GM23338 (cell line): ENCODE measurements around the gene DRG2. TPM values are rescaled to one million over a fixed set of nuclear protein-coding genes. Genes with fewer than 3 reads are reported as not detected.

Source experiments
- ATAC-seq: fragments of 200-7000 bp; cut with Tn5 transposase; 3 replicates; pipeline ENCODE4 v1.9.1; 2020
- DNase-seq: peaks from one replicate; pipeline ENCODE4 v3.0.0-alpha.2; 2015; ENCODE audit warnings: low spot score
- H2AFZ ChIP-seq: fragments of 200-600 bp; sonication (generic); 2 replicates; pipeline ENCODE4 v1.8.0; 2016; ENCODE audit warnings: antibody characterized with exemption, mild to moderate bottlenecking, moderate library complexity
- H3F3A ChIP-seq: fragments of 200-600 bp; sonication (generic); replicated peaks from 2 replicates; pipeline ENCODE4 v1.8.0; 2017; ENCODE audit warnings: antibody characterized with exemption, mixed run types, low read depth
- H3K27ac ChIP-seq: fragments of 200-600 bp; sonication (generic); 2 replicates; pipeline ENCODE4 v1.6.1; 2016; ENCODE audit warnings: low read depth
- H3K27me3 ChIP-seq: fragments of 200-600 bp; sonication (generic); 2 replicates; pipeline ENCODE4 v1.8.0; 2016; ENCODE audit warnings: mild to moderate bottlenecking, mixed run types, moderate library complexity; ENCODE audit not compliant: insufficient read depth
- H3K36me3 ChIP-seq: fragments of 200-600 bp; sonication (generic); 2 replicates; pipeline ENCODE4 v1.8.0; 2016; ENCODE audit warnings: mild to moderate bottlenecking; ENCODE audit not compliant: insufficient read depth
- H3K4me1 ChIP-seq: fragments of 200-600 bp; sonication (generic); 2 replicates; pipeline ENCODE4 v1.8.0; 2016; ENCODE audit warnings: mild to moderate bottlenecking, moderate library complexity; ENCODE audit not compliant: insufficient read depth
- H3K4me2 ChIP-seq: fragments of 200-600 bp; sonication (generic); 2 replicates; pipeline ENCODE4 v1.7.1; 2017; ENCODE audit warnings: mixed run types
- H3K4me3 ChIP-seq: fragments of 200-600 bp; sonication (generic); 2 replicates; pipeline ENCODE4 v1.6.1; 2016; ENCODE audit warnings: mixed run types
- H3K79me2 ChIP-seq: fragments of 200-600 bp; sonication (generic); replicated peaks from 2 replicates; pipeline ENCODE4 v1.8.0; 2017; ENCODE audit warnings: mild to moderate bottlenecking; ENCODE audit not compliant: insufficient read depth
- H3K9me2 ChIP-seq: fragments of 200-600 bp; sonication (generic); 2 replicates; pipeline ENCODE4 v1.8.0; 2017; ENCODE audit not compliant: insufficient read depth
- H4K20me1 ChIP-seq: fragments of 200-600 bp; sonication (generic); replicated peaks from 2 replicates; pipeline ENCODE4 v1.8.0; 2017; ENCODE audit warnings: mild to moderate bottlenecking; ENCODE audit not compliant: insufficient read depth
- H3K27ac Mint-ChIP-seq: 2 replicates; pipeline ENCODE4 v1.8.0; 2020; ENCODE audit warnings: inconsistent platforms, mild to moderate bottlenecking, moderate library complexity, mixed read lengths
- H3K27me3 Mint-ChIP-seq: 3 replicates; pipeline ENCODE4 v1.8.0; 2022; ENCODE audit warnings: low read depth, mild to moderate bottlenecking, moderate library complexity, mixed read lengths, inconsistent platforms; ENCODE audit not compliant: insufficient read depth, poor library complexity
- H3K36me3 Mint-ChIP-seq: 3 replicates; pipeline ENCODE4 v1.8.0; 2021; ENCODE audit warnings: low read depth, mild to moderate bottlenecking, inconsistent platforms, moderate library complexity, mixed read lengths
- H3K4me1 Mint-ChIP-seq: 3 replicates; pipeline ENCODE4 v1.8.0; 2020; ENCODE audit warnings: mild to moderate bottlenecking, inconsistent platforms, mixed read lengths
- H3K4me3 Mint-ChIP-seq: 3 replicates; pipeline ENCODE4 v1.8.0; 2021; ENCODE audit warnings: moderate library complexity, mild to moderate bottlenecking, inconsistent platforms, mixed read lengths
- H3K9me3 Mint-ChIP-seq: 3 replicates; pipeline ENCODE4 v1.8.0; 2020; ENCODE audit warnings: moderate library complexity, mild to moderate bottlenecking, inconsistent platforms, mixed read lengths
- EZH2 ChIP-seq: fragments of 200-600 bp; sonication (generic); IDR thresholded peaks from one replicate; pipeline ENCODE4 v1.8.0; 2017; ENCODE audit warnings: antibody characterized with exemption, mild to moderate bottlenecking, low read depth; ENCODE audit not compliant: unreplicated experiment
- EZH2phosphoT487 ChIP-seq: fragments of 200-600 bp; sonication (generic); IDR thresholded peaks from one replicate; pipeline ENCODE4 v1.8.1; 2018; ENCODE audit warnings: antibody characterized with exemption; ENCODE audit not compliant: unreplicated experiment
- JUNB ChIP-seq: IDR thresholded peaks from one replicate; pipeline ENCODE4 v1.6.1; 2016; ENCODE audit warnings: antibody characterized with exemption; ENCODE audit not compliant: unreplicated experiment
- NANOG ChIP-seq: IDR thresholded peaks from 2 replicates; pipeline ENCODE4 v1.6.1; 2016; ENCODE audit warnings: antibody characterized with exemption, borderline replicate concordance
- POLR2AphosphoS5 ChIP-seq: IDR thresholded peaks from 2 replicates; pipeline ENCODE4 v1.6.1; 2016; ENCODE audit warnings: antibody characterized with exemption, low read depth
- REST ChIP-seq: IDR thresholded peaks from one replicate; pipeline ENCODE4 v1.6.1; 2018; ENCODE audit warnings: antibody characterized with exemption; ENCODE audit not compliant: unreplicated experiment
- ZNF114 ChIP-seq: fragments of 250-450 bp; sonication (Bioruptor Pico); IDR thresholded peaks from 2 replicates; pipeline ENCODE4 v1.5.0; 2020; ENCODE audit warnings: mild to moderate bottlenecking, moderate library complexity
- ZNF331 ChIP-seq: fragments of 250-450 bp; sonication (Bioruptor Pico); IDR thresholded peaks from 2 replicates; pipeline ENCODE4 v1.5.0; 2020; ENCODE audit warnings: low read depth, mild to moderate bottlenecking, moderate library complexity
- polyA plus RNA-seq: library from polyadenylated mRNA; unstranded; fragments of >200 nt; fragmentation: Nextera tagmentation; extraction: Ambion mirVana; gene quantifications from 2 replicates; pipeline ENCODE4 v1.2.1, GENCODE V29; 2016
- total RNA-seq: library from RNA; depleted of rRNA; stranded (reverse); fragments of >200 nt; shearing (Covaris generic); gene quantifications from 2 replicates; pipeline ENCODE4 v1.2.3, GENCODE V29; 2014
- TF ChIP-seq, protein P1 (sequence below): IDR thresholded peaks from 2 replicates; pipeline ENCODE4 v1.6.1; 2016; ENCODE audit warnings: antibody characterized with exemption

DRG2 gene
- total and polyA plus RNA-seq, 2 experiments from 2014 or later, result 36.2 to 48.0 TPM

DNA sequence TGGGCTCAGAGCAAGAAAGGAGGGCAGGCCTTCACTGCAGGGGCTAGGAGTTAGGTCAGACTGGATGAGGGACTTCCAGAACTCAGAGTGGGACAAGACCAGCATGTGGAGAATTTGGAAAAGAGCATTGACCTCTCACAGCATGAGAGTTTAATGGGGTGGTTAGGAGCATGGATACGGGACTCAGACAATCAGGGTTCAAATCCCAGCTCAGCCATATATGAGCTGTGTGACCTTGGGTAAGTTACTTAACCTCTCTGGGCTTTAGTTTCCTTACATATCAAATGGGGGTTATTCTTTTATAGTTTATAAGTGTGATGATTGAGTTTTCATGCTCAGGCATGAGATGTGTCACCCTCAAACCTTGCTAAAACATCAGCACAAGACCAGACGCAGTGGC is 58.5 kb downstream of the DRG2 start:
- Histone ChIP-seq H3K27me3 (no peaks in the 10 kb centered on the region), H4K20me1 (no peaks in the 10 kb centered on the region)
- TF ChIP-seq POLR2AphosphoS5 (no peak), JUNB (no peak)

DNA sequence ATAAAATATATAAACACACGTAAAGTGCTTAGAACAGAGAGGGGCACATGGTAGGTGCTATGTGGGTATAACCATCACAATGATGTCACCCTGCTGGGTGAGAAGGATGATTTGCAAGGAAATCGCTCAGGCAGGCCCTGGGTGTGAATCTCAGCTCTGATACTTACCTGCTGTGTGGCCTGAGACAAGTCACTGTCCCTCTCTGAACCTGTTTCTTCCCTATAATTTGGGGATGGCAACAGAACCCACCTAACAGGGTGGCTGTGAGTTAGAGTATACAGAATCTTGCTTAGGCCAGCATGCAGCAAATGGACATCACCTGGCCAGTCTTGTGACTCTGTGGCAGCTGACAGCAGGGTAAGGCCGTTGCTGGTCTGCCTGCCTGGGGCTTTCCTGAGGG is 59.2 kb downstream of the DRG2 start:
- H3F3A ChIP-seq, result no peaks in the 10 kb centered on the region
- no peak overlapping the region for H3K4me3 ChIP-seq
- no peak overlapping the region for H3K27ac Mint-ChIP-seq
- no peaks in the 10 kb centered on the region for H3K4me1 ChIP-seq
- no peak overlapping the region for H2AFZ ChIP-seq
- H3K79me2 ChIP-seq, result no peaks in the 10 kb centered on the region
- DNase-seq (no peak), ATAC-seq (no peak)
- peaks cover 8% of the 10 kb centered on the region; the same call in 2 of the 3 replicates for H3K4me1 Mint-ChIP-seq
- no peaks in the 10 kb centered on the region for H4K20me1 ChIP-seq
- H3K27me3 ChIP-seq, result no peaks in the 10 kb centered on the region
- no peaks in the 10 kb centered on the region for H3K36me3 Mint-ChIP-seq
- H3K4me3 Mint-ChIP-seq, result no peak overlapping the region
- no peak overlapping the region for H3K4me2 ChIP-seq
- no peak overlapping the region for H3K27ac ChIP-seq
- no peaks in the 10 kb centered on the region for H3K9me2 ChIP-seq
- peaks cover 12% of the 10 kb centered on the region for H3K27me3 Mint-ChIP-seq
- H3K36me3 ChIP-seq, result no peaks in the 10 kb centered on the region
- TF ChIP-seq ZNF114, result no peak
- no peak for TF ChIP-seq EZH2phosphoT487
- no peak for TF ChIP-seq NANOG
- no peak for TF ChIP-seq REST
- TF ChIP-seq ZNF331, result no peak
- TF ChIP-seq JUNB, result no peak
- TF ChIP-seq, protein P1, sequence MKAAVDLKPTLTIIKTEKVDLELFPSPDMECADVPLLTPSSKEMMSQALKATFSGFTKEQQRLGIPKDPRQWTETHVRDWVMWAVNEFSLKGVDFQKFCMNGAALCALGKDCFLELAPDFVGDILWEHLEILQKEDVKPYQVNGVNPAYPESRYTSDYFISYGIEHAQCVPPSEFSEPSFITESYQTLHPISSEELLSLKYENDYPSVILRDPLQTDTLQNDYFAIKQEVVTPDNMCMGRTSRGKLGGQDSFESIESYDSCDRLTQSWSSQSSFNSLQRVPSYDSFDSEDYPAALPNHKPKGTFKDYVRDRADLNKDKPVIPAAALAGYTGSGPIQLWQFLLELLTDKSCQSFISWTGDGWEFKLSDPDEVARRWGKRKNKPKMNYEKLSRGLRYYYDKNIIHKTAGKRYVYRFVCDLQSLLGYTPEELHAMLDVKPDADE, result no peak
- no peak for TF ChIP-seq EZH2
- H3K9me3 Mint-ChIP-seq, result no peaks in the 10 kb centered on the region

More for the DNA sequence above, 58.5 kb downstream of the DRG2 start:
- Histone ChIP-seq H3K4me1 (no peaks in the 10 kb centered on the region), H3K27ac (no peak overlapping the region), H3K4me2 (no peak overlapping the region), H3K36me3 (no peaks in the 10 kb centered on the region), H2AFZ (no peak overlapping the region), H3K79me2 (no peaks in the 10 kb centered on the region), H3K4me3 (no peak overlapping the region), H3K9me2 (no peaks in the 10 kb centered on the region), H3F3A (no peaks in the 10 kb centered on the region)
- Mint-ChIP-seq H3K9me3 (no peaks in the 10 kb centered on the region), H3K4me1 (peaks cover 8% of the 10 kb centered on the region), H3K36me3 (no peaks in the 10 kb centered on the region), H3K27me3 (peaks cover 12% of the 10 kb centered on the region), H3K27ac (no peak overlapping the region), H3K4me3 (no peak overlapping the region)
- no peak for ATAC-seq
- no peak for DNase-seq
